ENCODE data around the gene TPSD1.
"Not testable (repeated sequence)": the region's sequence is repeated elsewhere in the genome, so short reads cannot be mapped to it uniquely, and the experiment has no call there.

Gene TPSD1

DNA sequence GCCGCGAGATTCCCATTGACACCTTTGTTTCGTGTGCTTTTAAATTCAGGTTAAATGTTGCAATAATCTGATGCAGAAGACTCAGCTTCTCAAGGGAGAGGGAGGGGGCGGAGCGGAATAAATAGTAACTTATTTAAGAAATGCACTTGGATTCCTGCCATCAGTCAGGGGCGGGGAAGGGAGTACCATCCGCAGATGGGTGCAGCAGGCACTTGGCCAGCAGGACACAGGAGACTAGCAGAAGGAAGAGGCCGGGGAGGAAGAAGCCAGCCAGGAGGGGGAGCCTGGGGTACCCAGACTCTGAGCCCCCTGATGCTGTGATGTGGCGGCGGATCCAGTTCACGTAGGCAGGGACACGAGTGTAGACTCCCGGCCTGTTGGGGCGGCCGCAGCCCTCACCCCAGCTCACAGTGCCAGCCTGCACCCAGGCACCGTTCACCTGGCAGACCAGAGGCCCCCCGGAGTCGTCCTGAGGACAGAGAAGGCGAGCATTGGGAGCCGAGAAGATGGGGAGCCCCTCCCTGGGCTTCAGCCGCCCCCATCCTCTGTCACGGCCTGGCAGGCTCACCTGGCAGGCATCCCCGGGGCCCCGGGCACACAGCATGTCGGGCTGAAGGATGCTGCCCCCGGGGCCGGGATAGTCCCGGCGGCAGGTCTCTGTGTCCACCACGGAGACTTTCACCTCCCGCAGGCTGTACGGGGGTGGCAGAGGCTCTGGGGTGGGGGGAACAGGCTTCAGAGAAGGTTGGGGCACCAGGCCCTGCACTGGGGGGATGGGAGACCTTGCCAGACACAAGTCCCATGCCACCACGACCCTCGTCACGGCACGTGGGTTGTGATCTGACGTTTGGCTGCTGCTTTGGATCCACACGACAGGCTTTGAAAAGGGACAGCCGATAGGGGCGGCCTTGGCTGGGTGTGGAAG lies 34.0 kb upstream of the TPSD1 start:
- DNase-seq, result no peak

DNA sequence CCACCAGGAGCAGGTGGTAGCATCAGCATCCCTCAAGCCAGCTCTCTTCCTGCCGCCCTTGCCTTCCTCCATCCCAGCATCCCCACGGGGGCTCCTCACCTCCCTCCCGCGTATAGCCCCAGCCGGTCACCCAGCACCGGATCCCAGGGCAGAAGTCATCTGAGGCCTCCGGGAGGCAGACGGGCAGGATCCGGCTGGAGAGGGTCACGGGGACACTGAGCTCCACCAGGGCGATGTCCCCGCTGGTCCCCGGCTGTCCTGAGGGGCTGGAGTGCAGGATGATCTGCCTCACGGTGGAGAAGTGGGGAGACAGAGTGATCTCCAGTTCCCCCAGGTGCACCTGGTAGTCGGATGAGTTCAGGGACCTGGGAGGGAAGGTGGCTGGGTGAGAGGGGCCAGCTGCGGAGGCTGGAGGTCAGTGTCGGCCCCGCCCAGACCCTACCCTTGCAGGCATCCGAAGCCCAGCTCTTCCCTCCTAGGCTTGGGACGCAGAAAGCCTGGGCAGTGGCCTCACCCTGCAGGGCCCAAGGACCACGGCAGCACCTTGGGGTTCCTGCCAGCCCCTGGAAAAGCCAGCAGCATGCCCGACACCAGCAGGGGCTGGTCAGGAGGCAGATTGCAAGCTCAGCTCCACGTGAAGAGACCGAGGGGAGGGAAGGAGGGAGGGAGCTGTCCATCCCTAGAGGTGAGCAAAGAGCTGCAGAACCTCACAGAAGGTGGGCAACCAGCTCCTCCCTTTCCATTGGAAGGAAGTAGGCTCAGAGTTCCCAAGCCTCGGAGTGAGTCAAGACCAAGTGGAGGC lies 33.1 kb upstream of the TPSD1 start:
- no peak for DNase-seq

DNA sequence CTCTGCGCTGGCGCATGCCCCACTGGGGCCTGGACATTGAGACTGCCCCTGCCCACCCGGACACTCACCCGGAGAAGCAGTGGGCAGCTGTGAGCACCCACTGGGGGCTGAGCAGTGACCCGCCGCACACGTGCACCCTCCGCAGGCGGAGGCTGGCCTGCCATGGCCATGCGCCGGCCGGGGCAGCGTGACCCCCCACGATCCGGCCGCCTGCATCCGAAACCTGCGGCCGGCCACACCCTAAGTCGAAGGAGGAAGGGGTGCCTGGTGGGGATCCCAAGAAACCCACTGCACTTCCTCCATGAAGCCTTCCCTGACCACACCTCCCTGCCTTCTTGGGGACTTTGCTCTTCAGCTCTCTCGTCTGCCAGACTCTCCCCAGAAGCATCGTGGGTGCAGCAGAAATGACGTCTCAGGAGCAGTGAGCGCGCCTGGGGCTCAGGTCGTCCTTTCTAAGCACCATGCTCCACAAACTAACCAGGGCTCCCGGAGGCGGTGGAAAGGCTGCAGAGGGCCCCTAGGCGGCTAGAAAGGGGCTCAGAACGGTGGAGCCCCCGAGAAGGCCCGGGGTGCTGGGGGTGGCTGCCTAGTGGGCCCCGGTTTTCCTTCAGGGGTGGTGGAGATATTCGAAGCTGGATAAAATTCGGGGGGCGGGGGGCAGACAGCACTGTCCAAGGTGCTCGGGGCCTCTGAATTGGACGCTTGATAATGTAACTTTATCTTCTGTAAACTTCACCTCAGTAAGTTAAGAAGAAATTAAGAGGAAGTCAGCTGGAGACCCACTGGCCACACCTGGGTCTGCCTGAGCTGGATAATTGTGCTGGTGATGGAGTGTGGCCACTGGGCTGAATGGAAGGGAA lies 32.3 kb upstream of the TPSD1 start:
- DNase-seq, result no peak

DNA sequence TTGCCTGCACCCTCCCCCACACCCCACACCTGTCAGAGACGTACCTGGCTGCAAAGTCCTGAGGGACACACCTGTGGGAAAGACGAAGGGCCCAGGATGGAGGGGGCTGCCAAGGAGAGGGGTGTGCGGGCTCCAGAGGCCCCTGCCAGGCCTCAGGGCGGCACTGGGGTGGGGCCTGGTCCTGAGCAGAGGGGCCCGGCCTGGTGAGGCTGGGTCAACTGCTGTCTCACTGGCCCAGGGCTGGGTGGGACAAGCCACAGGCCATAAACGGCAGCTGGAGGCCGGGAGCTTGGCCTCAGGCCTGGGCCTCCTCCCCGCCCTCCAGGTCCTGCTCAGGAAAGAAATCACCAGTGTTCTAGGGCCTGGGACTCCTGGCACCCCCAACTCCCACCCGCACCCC lies 31.3 kb upstream of the TPSD1 start:
- DNase-seq, result no peak

DNA sequence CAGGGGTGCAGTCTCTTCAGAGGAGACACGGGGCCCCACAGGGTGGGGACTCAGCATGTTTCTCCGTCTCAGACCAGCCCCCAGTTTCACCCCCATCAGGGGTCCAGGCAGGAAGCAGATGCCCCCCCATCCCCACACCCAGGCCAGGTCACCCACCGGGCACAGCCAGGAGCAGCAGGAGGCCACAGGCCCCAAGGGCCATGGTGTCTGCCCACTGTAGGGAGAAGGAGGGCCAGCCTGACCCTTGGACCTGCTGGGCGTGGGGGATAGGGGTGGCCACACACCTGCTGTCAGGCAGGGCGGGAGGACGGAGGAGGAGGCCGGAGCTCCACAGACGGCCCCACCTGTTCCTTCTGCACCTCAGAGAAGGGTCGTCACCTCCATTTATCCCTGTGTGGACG lies 30.8 kb upstream of the TPSD1 start, which contains the start of gene TPSG1:
TSS of gene TPSG1 (minus strand) at position 218 of the 401 bp plus-strand sequence. CDS start at position 202, 16 bp downstream.
- no peak for DNase-seq

DNA sequence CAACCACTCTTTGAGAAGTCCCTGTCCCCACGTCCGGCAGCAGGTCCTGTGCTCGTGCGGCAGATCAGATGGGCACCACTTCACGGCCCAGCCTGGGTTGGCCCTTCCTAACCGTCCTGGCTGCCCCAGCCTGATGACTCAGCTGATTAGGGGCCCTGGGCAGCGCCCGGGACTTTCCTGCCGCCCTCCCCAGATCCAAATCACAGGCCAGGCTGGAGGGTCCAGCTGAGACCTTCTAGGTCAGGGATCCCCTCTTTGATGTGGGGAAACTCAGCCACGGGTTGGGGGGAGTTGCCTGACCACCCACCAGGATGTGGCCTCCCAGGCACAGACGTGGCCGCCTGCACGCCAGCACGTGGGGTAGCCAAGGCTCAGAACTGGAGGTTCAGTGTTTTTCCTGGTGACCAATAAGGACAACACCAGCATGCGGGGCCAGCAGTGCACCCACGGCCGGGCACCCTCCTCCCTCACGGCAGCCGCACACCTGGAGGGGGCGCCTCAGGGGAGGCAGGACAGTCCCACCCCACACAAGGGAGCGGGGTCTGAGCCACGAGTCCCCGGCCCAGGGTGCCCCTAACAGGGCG lies 30.0 kb upstream of the TPSD1 start:
- not testable (repeated sequence) for DNase-seq

DNA sequence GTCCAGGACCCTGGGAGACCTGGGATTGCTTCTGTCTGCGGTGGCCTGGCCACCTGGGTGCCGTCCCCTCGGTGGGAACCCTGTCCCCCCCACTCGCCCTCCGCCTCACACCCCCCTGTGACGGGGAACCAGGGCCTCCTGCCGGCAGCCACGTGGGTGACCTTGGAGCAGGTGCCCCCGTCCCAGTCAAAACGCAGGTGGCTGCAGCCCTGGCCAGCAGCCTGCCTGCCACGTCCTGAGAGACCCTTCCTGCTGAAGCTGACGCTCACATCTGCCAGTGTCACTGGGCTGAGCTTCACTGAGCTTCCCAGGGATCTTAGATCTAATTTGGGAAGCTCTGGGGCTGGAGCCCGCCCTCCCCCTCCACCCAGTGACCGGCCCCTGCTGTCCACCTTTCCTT lies 29.2 kb upstream of the TPSD1 start:
- DNase-seq, result not testable (repeated sequence)

DNA sequence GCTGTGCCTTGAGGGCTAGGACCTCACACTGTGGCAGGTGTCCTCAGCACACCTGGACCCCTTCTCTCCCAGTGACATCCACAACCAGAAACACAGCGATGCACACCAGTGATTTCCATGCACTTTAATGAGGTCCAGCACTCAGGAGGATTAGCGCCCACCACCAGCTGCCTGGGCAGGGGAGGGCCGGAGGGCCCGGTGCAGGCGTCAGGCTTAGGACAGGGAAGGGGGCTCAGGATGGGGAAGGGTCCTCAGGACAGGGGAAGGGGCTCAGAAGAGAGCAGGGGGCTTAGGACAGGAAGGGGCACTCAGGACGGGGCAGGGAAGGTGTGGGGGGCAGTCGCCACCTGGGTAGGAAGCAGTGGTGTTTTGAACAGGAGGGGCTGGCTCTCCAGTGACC lies 27.6 kb upstream of the TPSD1 start:
- not testable (repeated sequence) for DNase-seq

DNA sequence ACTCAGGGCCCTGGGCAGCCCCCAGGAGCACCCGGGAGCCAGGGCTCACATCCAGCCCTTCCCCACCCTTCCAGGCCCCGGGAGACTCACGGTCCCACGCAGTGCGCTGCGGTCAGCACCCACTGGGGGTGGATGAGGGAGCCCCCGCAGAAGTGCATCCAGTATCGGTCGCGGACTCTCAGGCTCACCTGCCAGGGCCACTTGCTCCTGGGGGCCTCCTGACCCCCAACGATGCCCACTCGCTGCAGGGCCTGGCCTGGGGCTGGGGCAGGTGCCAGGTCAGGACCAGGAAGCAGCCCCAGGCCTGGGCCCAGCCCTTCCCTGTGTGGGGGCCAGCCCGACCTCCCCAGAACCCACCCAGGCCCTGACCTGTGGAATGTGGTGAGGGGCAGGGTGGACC lies 26.4 kb upstream of the TPSD1 start:
- not testable (repeated sequence) for DNase-seq

DNA sequence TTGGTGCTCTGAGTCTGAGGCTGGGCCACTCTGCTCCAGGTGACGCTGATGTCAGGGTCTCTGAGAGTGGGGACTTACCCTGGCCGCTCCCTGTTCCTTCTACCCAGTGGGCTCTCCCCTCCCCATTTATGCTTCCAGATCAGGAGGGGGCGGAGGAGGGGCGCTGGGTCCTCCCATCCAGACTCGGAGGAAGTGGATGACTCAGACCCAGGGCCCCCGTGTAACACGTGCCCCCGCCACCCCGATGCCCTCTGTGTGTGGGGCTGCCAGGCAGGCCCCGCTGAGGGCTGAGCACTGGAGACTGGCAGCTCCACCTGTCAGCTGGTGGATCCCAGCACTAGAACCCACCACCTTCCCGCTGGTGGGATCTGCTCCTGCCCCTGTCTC lies 25.8 kb upstream of the TPSD1 start, which contains the start of gene TPSB2:
TSS of gene TPSB2 (minus strand) at position 101 of the 387 bp plus-strand sequence. CDS start 233 bp downstream, outside the sequence.
- not testable (repeated sequence) for DNase-seq

DNA sequence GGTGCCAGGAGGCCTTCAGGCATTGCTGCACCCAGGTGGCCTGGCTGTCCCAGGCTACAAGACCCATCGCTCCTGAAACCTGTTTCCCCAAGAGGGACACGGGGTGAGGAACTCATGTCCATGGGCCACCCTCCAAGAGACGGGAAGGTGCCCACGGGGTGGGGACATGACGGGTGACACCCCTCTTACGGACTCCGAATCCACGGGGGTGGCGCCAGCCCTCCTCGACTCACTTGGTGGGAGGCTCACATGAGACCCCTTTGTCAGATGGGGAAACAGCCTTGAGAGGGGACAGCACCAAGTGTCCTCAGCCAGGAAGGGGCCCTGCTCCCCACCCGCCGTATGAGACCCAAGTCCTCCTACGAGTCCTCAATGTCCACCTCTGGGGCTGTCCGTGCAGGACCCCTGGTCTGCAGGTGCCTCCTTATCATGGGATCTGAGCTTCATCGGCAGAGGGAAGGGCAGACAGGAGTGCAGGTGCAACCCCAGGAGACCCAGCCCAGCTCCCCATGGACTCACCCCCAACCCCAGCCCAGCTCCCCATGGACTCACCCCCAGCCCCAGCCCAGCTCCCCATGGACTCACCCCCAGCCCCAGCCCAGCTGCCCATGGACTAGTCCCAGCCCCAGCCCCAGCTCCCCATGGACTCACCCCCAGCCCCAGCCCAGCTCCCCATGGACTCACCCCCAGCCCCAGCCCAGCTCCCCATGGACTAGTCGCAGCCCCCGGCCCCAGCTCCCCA lies 25.2 kb upstream of the TPSD1 start:
- DNase-seq, result not testable (repeated sequence)

DNA sequence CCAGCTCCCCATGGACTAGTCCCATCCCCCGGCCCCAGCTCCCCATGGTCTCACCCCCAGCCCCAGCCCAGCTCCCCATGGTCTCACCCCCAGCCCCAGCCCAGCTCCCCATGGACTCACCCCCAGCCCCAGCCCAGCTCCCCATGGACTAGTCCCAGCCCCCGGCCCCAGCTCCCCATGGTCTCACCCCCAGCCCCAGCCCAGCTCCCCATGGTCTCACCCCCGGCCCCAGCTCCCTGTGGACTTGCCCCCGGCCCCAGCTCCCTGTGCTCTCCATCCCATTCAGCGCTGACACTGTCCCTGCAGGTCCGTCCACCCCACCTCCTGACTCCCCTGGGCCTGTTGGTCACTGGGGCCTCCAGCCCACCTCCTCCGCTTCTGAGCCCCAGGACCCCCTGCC lies 24.6 kb upstream of the TPSD1 start:
- not testable (repeated sequence) for DNase-seq

DNA sequence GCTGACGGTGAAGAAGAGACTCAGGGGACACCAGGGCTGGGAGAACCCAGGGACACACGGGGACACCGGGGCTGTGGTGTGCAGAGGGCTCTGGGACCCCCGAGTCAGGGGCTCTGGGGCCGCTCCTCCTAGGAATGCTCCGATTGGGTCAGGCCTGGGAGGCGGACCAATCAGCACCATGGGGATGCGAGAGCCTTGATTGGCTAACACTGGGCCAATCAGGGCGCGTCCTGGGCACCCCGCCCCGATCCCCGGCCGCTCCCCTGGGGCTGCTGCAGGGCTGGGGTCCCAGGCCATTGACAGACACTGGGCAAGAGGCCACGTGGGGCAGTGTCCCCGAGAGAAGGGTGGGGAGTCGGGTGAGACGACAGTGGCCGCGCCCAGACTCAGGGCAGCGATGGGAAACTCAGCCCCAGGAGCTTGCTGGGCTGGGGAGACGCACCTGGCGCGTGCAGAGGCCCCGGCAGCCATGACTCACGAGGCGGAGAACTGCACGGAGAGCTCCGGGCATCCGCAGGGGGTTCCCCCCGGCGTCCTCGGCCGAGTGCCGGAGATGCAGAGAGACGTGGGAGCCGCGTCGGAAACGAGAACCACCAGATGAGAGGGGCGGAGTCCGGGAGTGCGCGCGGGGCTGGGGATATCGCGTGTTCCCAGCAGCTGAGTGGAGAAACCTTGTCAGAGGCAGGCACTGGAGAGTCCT lies 23.7 kb upstream of the TPSD1 start:
- DNase-seq, result not testable (repeated sequence)

DNA sequence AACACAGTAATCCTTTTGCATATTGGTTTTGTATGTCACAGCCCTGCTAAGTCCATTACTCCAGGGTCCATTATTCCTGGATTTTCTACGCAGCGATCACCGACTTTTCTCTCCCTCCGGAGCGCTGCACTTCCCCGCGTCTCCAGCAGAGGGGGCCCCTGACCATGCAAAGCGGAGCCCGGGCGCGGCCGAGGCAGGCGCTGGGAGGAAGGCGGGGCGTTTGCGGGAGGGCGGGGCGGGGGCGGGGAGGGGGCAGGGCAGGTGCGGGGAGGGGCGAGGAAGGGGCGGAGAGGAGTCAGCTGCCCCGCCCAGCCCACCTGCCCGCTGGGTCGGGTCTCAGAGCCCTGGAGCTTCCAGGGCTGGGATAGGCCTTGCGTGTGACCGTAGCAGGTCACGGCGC lies 19.2 kb upstream of the TPSD1 start:
- not testable (repeated sequence) for DNase-seq

DNA sequence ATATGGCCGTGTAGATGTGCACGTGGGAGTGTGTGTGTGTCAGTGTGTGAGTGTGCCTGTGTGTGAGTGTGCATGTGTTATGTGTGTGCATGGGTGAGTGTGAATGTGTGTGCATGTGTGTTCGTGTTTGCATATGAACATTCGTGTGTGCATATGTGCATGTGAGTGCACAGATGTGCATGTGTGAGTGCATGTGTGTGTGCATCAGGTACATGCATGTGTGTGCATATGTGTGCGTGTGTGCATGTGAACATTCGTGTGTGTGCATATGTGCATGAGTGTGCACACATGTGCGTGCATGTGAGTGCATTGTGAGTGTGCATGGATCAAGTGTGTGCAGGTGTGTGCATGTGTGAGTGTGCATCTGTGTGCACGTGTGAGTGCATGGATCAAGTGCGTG lies 17.9 kb upstream of the TPSD1 start:
- no peak for DNase-seq

DNA sequence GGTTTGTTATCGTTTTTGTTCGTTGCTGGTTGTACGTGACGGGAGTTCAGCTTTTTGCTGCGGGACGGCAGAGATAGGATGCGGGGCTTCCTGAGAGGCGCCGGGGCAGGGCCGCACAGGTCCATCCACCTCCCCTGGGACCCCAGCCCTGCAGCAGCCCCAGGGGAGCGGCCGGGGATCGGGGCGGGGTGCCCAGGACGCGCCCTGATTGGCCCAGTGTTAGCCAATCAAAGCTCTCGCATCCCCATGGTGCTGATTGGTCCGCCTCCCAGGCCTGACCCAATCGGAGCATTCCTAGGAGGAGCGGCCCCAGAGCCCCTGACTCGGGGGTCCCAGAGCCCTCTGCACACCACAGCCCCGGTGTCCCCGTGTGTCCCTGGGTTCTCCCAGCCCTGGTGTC lies 17.0 kb upstream of the TPSD1 start:
- not testable (repeated sequence) for DNase-seq

DNA sequence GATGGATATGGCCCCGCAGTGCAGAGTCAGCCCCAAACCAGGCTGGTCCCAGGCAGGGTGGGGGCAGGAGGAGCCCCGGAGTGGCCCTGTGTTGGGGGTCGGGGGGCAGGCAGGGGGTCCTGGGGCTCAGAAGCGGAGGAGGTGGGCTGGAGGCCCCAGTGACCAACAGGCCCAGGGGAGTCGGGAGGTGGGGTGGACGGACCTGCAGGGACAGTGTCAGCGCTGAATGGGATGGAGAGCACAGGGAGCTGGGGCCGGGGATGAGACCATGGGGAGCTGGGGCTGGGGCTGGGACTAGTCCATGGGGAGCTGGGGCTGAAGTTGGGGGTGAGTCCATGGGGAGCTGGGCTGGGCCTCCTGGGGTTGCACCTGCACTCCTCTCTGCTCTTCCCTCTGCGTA lies 16.3 kb upstream of the TPSD1 start:
- not testable (repeated sequence) for DNase-seq

DNA sequence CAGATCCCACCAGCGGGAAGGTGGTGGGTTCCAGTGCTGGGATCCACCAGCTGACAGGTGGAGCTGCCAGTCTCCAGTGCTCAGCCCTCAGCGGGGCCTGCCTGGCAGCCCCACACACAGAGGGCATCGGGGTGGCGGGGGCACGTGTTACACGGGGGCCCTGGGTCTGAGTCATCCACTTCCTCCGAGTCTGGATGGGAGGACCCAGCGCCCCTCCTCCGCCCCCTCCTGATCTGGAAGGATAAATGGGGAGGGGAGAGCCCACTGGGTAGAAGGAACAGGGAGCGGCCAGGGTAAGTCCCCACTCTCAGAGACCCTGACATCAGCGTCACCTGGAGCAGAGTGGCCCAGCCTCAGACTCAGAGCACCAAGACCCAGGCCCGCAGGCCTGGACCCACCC lies 15.4 kb upstream of the TPSD1 start, which contains the start of gene TPSAB1:
TSS of gene TPSAB1 (plus strand) at position 270 of the 400 bp plus-strand sequence. CDS start 234 bp downstream, outside the sequence.
- DNase-seq, result peak; percentile 1

DNA sequence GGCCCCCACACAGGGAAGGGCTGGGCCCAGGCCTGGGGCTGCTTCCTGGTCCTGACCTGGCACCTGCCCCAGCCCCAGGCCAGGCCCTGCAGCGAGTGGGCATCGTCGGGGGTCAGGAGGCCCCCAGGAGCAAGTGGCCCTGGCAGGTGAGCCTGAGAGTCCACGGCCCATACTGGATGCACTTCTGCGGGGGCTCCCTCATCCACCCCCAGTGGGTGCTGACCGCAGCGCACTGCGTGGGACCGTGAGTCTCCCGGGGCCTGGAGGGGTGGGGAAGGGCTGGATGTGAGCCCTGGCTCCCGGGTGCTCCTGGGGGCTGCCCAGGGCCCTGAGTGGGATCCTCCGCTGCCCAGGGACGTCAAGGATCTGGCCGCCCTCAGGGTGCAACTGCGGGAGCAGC lies 14.8 kb upstream of the TPSD1 start:
- DNase-seq, result not testable (repeated sequence)

DNA sequence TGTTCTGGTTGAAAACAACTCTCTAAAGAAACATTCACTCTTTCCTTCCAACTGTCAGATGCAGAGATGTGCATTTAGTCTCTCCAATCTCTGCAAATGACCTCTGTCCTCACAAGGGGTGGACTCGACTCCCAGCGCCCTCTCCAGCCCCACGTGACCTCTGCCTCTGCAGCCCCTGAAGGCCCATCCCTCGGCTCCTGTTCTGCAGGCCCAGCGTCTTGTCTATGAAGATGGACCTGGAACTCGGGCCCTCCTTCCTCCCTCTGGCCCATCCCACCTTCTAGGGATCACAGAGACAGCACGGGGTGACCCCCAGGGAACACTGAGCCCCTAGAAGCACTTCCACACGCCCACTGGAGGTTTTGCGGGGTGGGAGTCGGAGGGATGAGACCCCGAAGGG lies 12.5 kb upstream of the TPSD1 start:
- DNase-seq, result not testable (repeated sequence)

Measured in stimulated activated CD4-positive, alpha-beta T cell treated with anti-CD3 and anti-CD28 coated beads, Interleukin-4, amount 100 ng/mL, for 1 hour (primary cell).